ENCODE measurements around the gene C10orf90.
"Not testable (repeated sequence)": the region's sequence is repeated elsewhere in the genome, so short reads cannot be mapped to it uniquely, and the experiment has no call there.

DNA sequence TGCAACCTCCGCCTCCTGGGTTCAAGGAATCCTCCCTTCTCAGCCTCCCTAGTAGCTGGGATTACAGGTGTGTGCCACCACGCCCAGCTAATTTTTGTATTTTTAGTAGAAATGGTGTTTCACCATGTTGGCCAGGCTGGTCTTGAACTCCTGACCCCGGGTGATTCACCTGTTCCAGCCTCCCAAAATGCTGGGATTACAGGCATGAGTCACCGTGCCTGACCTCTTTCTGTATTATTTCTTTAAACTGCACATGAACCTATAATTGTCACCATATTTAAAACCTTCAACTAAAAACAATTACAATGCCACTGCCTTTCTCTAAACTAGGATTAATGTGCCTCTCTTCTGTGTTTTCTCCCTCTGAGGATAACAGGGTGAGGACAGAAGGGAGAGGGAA, 119.9 kb downstream of the C10orf90 start:
- not testable (repeated sequence) for TF ChIP-seq POLR2AphosphoS5 (IDR thresholded peaks at IDR 0.05); POLR2A (IDR thresholded peaks at IDR 0.05; ENCODE audit: low read depth); EP300 (IDR thresholded peaks at IDR 0.05)
- TF ChIP-seq, protein P1, sequence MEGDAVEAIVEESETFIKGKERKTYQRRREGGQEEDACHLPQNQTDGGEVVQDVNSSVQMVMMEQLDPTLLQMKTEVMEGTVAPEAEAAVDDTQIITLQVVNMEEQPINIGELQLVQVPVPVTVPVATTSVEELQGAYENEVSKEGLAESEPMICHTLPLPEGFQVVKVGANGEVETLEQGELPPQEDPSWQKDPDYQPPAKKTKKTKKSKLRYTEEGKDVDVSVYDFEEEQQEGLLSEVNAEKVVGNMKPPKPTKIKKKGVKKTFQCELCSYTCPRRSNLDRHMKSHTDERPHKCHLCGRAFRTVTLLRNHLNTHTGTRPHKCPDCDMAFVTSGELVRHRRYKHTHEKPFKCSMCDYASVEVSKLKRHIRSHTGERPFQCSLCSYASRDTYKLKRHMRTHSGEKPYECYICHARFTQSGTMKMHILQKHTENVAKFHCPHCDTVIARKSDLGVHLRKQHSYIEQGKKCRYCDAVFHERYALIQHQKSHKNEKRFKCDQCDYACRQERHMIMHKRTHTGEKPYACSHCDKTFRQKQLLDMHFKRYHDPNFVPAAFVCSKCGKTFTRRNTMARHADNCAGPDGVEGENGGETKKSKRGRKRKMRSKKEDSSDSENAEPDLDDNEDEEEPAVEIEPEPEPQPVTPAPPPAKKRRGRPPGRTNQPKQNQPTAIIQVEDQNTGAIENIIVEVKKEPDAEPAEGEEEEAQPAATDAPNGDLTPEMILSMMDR (IDR thresholded peaks at IDR 0.05): not testable (repeated sequence)
